ENCODE data around the gene SLC44A2. TPM values are rescaled to one million over a fixed set of nuclear protein-coding genes. Genes with fewer than 3 reads are reported as not detected.

Gene SLC44A2
- total and polyA plus RNA-seq, 2 of the 13 experiments (the other 11 are each of a cell fraction or from before 2014, with no cell fraction given) = 2.4 to 5.6 TPM

GRCh38 chr19:10644260-10645007 is 19.1 kb downstream of the SLC44A2 start (continued):
- TF ChIP-seq, protein P1, sequence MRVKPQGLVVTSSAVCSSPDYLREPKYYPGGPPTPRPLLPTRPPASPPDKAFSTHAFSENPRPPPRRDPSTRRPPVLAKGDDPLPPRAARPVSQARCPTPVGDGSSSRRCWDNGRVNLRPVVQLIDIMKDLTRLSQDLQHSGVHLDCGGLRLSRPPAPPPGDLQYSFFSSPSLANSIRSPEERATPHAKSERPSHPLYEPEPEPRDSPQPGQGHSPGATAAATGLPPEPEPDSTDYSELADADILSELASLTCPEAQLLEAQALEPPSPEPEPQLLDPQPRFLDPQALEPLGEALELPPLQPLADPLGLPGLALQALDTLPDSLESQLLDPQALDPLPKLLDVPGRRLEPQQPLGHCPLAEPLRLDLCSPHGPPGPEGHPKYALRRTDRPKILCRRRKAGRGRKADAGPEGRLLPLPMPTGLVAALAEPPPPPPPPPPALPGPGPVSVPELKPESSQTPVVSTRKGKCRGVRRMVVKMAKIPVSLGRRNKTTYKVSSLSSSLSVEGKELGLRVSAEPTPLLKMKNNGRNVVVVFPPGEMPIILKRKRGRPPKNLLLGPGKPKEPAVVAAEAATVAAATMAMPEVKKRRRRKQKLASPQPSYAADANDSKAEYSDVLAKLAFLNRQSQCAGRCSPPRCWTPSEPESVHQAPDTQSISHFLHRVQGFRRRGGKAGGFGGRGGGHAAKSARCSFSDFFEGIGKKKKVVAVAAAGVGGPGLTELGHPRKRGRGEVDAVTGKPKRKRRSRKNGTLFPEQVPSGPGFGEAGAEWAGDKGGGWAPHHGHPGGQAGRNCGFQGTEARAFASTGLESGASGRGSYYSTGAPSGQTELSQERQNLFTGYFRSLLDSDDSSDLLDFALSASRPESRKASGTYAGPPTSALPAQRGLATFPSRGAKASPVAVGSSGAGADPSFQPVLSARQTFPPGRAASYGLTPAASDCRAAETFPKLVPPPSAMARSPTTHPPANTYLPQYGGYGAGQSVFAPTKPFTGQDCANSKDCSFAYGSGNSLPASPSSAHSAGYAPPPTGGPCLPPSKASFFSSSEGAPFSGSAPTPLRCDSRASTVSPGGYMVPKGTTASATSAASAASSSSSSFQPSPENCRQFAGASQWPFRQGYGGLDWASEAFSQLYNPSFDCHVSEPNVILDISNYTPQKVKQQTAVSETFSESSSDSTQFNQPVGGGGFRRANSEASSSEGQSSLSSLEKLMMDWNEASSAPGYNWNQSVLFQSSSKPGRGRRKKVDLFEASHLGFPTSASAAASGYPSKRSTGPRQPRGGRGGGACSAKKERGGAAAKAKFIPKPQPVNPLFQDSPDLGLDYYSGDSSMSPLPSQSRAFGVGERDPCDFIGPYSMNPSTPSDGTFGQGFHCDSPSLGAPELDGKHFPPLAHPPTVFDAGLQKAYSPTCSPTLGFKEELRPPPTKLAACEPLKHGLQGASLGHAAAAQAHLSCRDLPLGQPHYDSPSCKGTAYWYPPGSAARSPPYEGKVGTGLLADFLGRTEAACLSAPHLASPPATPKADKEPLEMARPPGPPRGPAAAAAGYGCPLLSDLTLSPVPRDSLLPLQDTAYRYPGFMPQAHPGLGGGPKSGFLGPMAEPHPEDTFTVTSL (CRISPR knock-in tag; IDR thresholded peaks at IDR 0.05; ENCODE audit: borderline replicate concordance) = no peak
- TF ChIP-seq ARID4A (CRISPR knock-in tag; IDR thresholded peaks at IDR 0.05; ENCODE audit: borderline replicate concordance) (peak; percentile 32; the same call in 1 of the 2 replicates), BCL6 (CRISPR knock-in tag; IDR thresholded peaks at IDR 0.05) (no peak), MED8 (CRISPR knock-in tag; IDR thresholded peaks at IDR 0.05; ENCODE audit: insufficient replicate concordance) (no peak), ZNF503 (CRISPR knock-in tag; IDR thresholded peaks at IDR 0.05) (no peak), ZNF24 (IDR thresholded peaks at IDR 0.05) (no peak), SNRNP70 (IDR thresholded peaks at IDR 0.05; ENCODE audit: low read depth, low read length) (no peak)
- TF ChIP-seq, protein P2, sequence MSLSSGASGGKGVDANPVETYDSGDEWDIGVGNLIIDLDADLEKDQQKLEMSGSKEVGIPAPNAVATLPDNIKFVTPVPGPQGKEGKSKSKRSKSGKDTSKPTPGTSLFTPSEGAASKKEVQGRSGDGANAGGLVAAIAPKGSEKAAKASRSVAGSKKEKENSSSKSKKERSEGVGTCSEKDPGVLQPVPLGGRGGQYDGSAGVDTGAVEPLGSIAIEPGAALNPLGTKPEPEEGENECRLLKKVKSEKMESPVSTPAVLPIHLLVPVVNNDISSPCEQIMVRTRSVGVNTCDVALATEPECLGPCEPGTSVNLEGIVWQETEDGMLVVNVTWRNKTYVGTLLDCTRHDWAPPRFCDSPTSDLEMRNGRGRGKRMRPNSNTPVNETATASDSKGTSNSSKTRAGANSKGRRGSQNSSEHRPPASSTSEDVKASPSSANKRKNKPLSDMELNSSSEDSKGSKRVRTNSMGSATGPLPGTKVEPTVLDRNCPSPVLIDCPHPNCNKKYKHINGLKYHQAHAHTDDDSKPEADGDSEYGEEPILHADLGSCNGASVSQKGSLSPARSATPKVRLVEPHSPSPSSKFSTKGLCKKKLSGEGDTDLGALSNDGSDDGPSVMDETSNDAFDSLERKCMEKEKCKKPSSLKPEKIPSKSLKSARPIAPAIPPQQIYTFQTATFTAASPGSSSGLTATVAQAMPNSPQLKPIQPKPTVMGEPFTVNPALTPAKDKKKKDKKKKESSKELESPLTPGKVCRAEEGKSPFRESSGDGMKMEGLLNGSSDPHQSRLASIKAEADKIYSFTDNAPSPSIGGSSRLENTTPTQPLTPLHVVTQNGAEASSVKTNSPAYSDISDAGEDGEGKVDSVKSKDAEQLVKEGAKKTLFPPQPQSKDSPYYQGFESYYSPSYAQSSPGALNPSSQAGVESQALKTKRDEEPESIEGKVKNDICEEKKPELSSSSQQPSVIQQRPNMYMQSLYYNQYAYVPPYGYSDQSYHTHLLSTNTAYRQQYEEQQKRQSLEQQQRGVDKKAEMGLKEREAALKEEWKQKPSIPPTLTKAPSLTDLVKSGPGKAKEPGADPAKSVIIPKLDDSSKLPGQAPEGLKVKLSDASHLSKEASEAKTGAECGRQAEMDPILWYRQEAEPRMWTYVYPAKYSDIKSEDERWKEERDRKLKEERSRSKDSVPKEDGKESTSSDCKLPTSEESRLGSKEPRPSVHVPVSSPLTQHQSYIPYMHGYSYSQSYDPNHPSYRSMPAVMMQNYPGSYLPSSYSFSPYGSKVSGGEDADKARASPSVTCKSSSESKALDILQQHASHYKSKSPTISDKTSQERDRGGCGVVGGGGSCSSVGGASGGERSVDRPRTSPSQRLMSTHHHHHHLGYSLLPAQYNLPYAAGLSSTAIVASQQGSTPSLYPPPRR (CRISPR knock-in tag; IDR thresholded peaks at IDR 0.05; ENCODE audit: borderline replicate concordance) = no peak

All from HepG2 (cell line).